AG04450 (cell line): ENCODE data around the gene SRGAP2B. TPM values are rescaled to one million over a fixed set of nuclear protein-coding genes. Genes with fewer than 3 reads are reported as not detected.
"Not testable (repeated sequence)": the region's sequence is repeated elsewhere in the genome, so short reads cannot be mapped to it uniquely, and the experiment has no call there.

Source experiments
- CTCF ChIA-PET: fragments of 300-600, 350-600 bp; formaldehyde crosslinking; extraction: SDS; loops from one replicate; lab custom pipeline; 2022; ENCODE audit warnings: antibody characterized with exemption, inconsistent platforms; lab: Charles Lee
- POLR2A ChIA-PET: fragments of 350-600 bp; formaldehyde crosslinking; extraction: SDS; loops from one replicate; lab custom pipeline; 2021; ENCODE audit warnings: antibody characterized with exemption, inconsistent platforms; lab: Yijun Ruan, JAX
- DNase-seq: peaks from one replicate; pipeline ENCODE4 v3.0.0-alpha.2; 2011; ENCODE audit warnings: low read depth, low spot score
- H3K27ac ChIP-seq: one replicate; pipeline ENCODE4 v1.5.1; 2012; ENCODE audit warnings: low read depth, low read length, control low read depth
- H3K27me3 ChIP-seq: one replicate; pipeline ENCODE4 v1.6.0; 2012; ENCODE audit warnings: low read length; ENCODE audit not compliant: control insufficient read depth, insufficient read depth
- H3K4me3 ChIP-seq: 2 replicates; pipeline ENCODE4 v1.5.1; 2011; ENCODE audit warnings: mild to moderate bottlenecking, low read depth, low read length, control low read depth
- H3K9me3 ChIP-seq: 2 replicates; pipeline ENCODE4 v1.5.1; 2012; ENCODE audit warnings: low read length; ENCODE audit not compliant: control insufficient read depth, insufficient read depth
- polyA plus RNA-seq: library from polyadenylated mRNA; depleted of rRNA; stranded (reverse); fragments of >200 nt; gene quantifications from 2 replicates; pipeline ENCODE4 v1.2.3, GENCODE V29; 2011

The SRGAP2B gene
- polyA plus RNA-seq, 1 experiment = 22.3 TPM

- CTCF ChIA-PET, POLR2A ChIA-PET, H3K9me3 ChIP-seq, H3K27me3 ChIP-seq, DNase-seq, H3K27ac ChIP-seq, H3K4me3 ChIP-seq: not testable (repeated sequence)
Observed at GRCh38 chr1:144981157-144981556, 114.0 kb downstream of the SRGAP2B start.

GRCh38 chr1:144979960-144980595, 115.0 kb downstream of the SRGAP2B start:
- H3K27ac ChIP-seq, DNase-seq, H3K27me3 ChIP-seq, POLR2A ChIA-PET, H3K4me3 ChIP-seq, CTCF ChIA-PET, H3K9me3 ChIP-seq: not testable (repeated sequence)

- H3K27ac ChIP-seq, H3K27me3 ChIP-seq, H3K9me3 ChIP-seq, CTCF ChIA-PET, DNase-seq, H3K4me3 ChIP-seq, POLR2A ChIA-PET: not testable (repeated sequence)
Observed at GRCh38 chr1:144977856-144978255, 117.3 kb downstream of the SRGAP2B start.

- POLR2A ChIA-PET, CTCF ChIA-PET, DNase-seq, H3K27ac ChIP-seq, H3K27me3 ChIP-seq, H3K9me3 ChIP-seq, H3K4me3 ChIP-seq: not testable (repeated sequence)
Observed at GRCh38 chr1:144971936-144972335, 123.2 kb downstream of the SRGAP2B start.

GRCh38 chr1:144966488-144966887, 128.6 kb downstream of the SRGAP2B start:
- CTCF ChIA-PET, POLR2A ChIA-PET, H3K27me3 ChIP-seq, H3K9me3 ChIP-seq, H3K4me3 ChIP-seq, H3K27ac ChIP-seq, DNase-seq: not testable (repeated sequence)

- CTCF ChIA-PET, H3K4me3 ChIP-seq, H3K9me3 ChIP-seq, H3K27me3 ChIP-seq, POLR2A ChIA-PET, DNase-seq, H3K27ac ChIP-seq: not testable (repeated sequence)
Observed at GRCh38 chr1:144964765-144965164, 130.4 kb downstream of the SRGAP2B start.

GRCh38 chr1:144964186-144964585, 130.9 kb downstream of the SRGAP2B start:
- DNase-seq, H3K27me3 ChIP-seq, H3K4me3 ChIP-seq, POLR2A ChIA-PET, H3K27ac ChIP-seq, CTCF ChIA-PET, H3K9me3 ChIP-seq: not testable (repeated sequence)

- POLR2A ChIA-PET, CTCF ChIA-PET: not testable (repeated sequence)
Observed at GRCh38 chr1:144963571-144963970, 131.6 kb downstream of the SRGAP2B start.

GRCh38 chr1:144961604-144962583, 133.2 kb downstream of the SRGAP2B start:
- H3K4me3 ChIP-seq, CTCF ChIA-PET, H3K9me3 ChIP-seq, H3K27ac ChIP-seq, POLR2A ChIA-PET, DNase-seq, H3K27me3 ChIP-seq: not testable (repeated sequence)

More at GRCh38 chr1:144963571-144963970, 131.6 kb downstream of the SRGAP2B start:
- H3K9me3 ChIP-seq, H3K4me3 ChIP-seq, H3K27me3 ChIP-seq, DNase-seq, H3K27ac ChIP-seq: not testable (repeated sequence)

GRCh38 chr1:144960929-144961488, 134.1 kb downstream of the SRGAP2B start:
- H3K27me3 ChIP-seq, CTCF ChIA-PET, POLR2A ChIA-PET, H3K4me3 ChIP-seq, DNase-seq, H3K9me3 ChIP-seq, H3K27ac ChIP-seq: not testable (repeated sequence)

- CTCF ChIA-PET, DNase-seq, H3K27ac ChIP-seq, H3K27me3 ChIP-seq, POLR2A ChIA-PET, H3K4me3 ChIP-seq, H3K9me3 ChIP-seq: not testable (repeated sequence)
Observed at GRCh38 chr1:144948390-144948789, 146.7 kb downstream of the SRGAP2B start.
